Endothelial cell of umbilical vein (primary cell): ENCODE measurements around the gene SLC43A1. TPM values are rescaled to one million over a fixed set of nuclear protein-coding genes. Genes with fewer than 3 reads are reported as not detected.

Source experiments
- BruUV-seq: library from RNA; stranded (reverse); fragments of 400-500 nt; replicated peaks from 2 replicates; lab custom pipeline; 2021; lab: Mats Ljungman, UMichigan
- CTCF ChIA-PET: fragments of 300-600, 350-600 bp; sonication (Branson Sonifier 250); formaldehyde crosslinking; loops from one replicate; lab custom pipeline; 2021; ENCODE audit warnings: antibody characterized with exemption, inconsistent platforms; lab: Charles Lee
- POLR2A ChIA-PET: fragments of 300-600, 350-600 bp; sonication (Branson Sonifier 250); formaldehyde crosslinking; loops from one replicate; lab custom pipeline; 2021; ENCODE audit warnings: antibody characterized with exemption, inconsistent platforms; lab: Charles Lee
- DNase-seq: peaks from one replicate; pipeline ENCODE4 v3.0.0-alpha.2; 2011; ENCODE audit warnings: low read depth, low spot score
- FAIRE-seq: peaks from 2 replicates; lab custom pipeline; 2011; peaks lifted over from hg19 to GRCh38; lab: Jason Lieb, UNC
- H2AFZ ChIP-seq: 2 replicates; pipeline ENCODE4 v1.6.0; 2012; ENCODE audit warnings: low read depth, low read length, control low read depth, inconsistent platforms
- H3K27ac ChIP-seq: 2 replicates; pipeline ENCODE4 v1.5.1; 2011; ENCODE audit warnings: low read depth, mild to moderate bottlenecking, control low read depth, low read length, moderate library complexity; ENCODE audit not compliant: insufficient read depth
- H3K27me3 ChIP-seq, 2 experiments: 2 replicates each; pipeline versions ENCODE4 v1.6.0 to v1.6.1; 2011; ENCODE audit warnings: low read length in 2 of 2, mixed read lengths in 1 of 2; ENCODE audit not compliant: control insufficient read depth in 2 of 2, insufficient read depth in 2 of 2
- H3K36me3 ChIP-seq, 2 experiments: 2 replicates in 1 of 2; 3 replicates in 1 of 2; pipeline ENCODE4 v1.5.1; 2011; ENCODE audit warnings: low read length in 2 of 2, mild to moderate bottlenecking in 1 of 2, moderate library complexity in 1 of 2; ENCODE audit not compliant: control insufficient read depth in 2 of 2, insufficient read depth in 2 of 2; ENCODE audit errors: extremely low read depth in 1 of 2
- H3K4me1 ChIP-seq: 3 replicates; pipeline ENCODE4 v1.5.1; 2011; ENCODE audit warnings: mild to moderate bottlenecking, low read length; ENCODE audit not compliant: control insufficient read depth, insufficient read depth; ENCODE audit errors: extremely low read depth
- H3K4me2 ChIP-seq: 2 replicates; pipeline ENCODE4 v1.6.1; 2011; ENCODE audit warnings: low read length, control low read depth, mixed read lengths; ENCODE audit not compliant: insufficient read depth
- H3K4me3 ChIP-seq, 3 experiments: fragments of 200-600 bp in 1 of 3; sonication (generic), shearing (Covaris generic) in 1 of 3; replicated peaks in 1 of 3; 2 replicates each; pipeline ENCODE4 v1.5.1; 2011 to 2016; ENCODE audit warnings: control low read depth in 3 of 3, low read length in 3 of 3, mild to moderate bottlenecking in 2 of 3, inconsistent platforms in 1 of 3, low read depth in 1 of 3, moderate library complexity in 1 of 3; ENCODE audit not compliant: insufficient read depth in 1 of 3
- H3K79me2 ChIP-seq: 2 replicates; pipeline ENCODE4 v1.6.0; 2012; ENCODE audit warnings: low read length, inconsistent platforms; ENCODE audit not compliant: control insufficient read depth, insufficient read depth
- H3K9ac ChIP-seq: replicated peaks from 2 replicates; pipeline ENCODE3; 2011; ENCODE audit warnings: low read length, control low read depth; ENCODE audit not compliant: insufficient read depth; ENCODE audit errors: extremely low read depth
- H3K9me1 ChIP-seq: replicated peaks from 3 replicates; pipeline ENCODE4 v1.6.0; 2011; ENCODE audit warnings: mild to moderate bottlenecking, low read length; ENCODE audit not compliant: control insufficient read depth, insufficient read depth; ENCODE audit errors: extremely low read depth
- H3K9me3 ChIP-seq: replicated peaks from 2 replicates; pipeline ENCODE4 v1.5.1; 2012; ENCODE audit warnings: low read length, inconsistent platforms; ENCODE audit not compliant: control insufficient read depth, insufficient read depth
- H4K20me1 ChIP-seq: replicated peaks from 2 replicates; pipeline ENCODE3; 2011; ENCODE audit warnings: mild to moderate bottlenecking, low read length; ENCODE audit not compliant: control insufficient read depth, insufficient read depth; ENCODE audit errors: extremely low read depth
- EZH2 ChIP-seq: IDR thresholded peaks from 2 replicates; pipeline ENCODE4 v1.6.1; 2012; ENCODE audit warnings: borderline replicate concordance, low read depth, mild to moderate bottlenecking, moderate library complexity, low read length, inconsistent platforms; ENCODE audit not compliant: severe bottlenecking
- GATA2 ChIP-seq: IDR thresholded peaks from 2 replicates; pipeline ENCODE4 v1.7.0; 2011; ENCODE audit warnings: low read depth, mild to moderate bottlenecking, moderate library complexity, mixed read lengths, low read length; ENCODE audit not compliant: insufficient read length, insufficient read depth
- JUN ChIP-seq: IDR thresholded peaks from 2 replicates; pipeline ENCODE4 v1.6.1; 2011; ENCODE audit warnings: borderline replicate concordance, low read depth; ENCODE audit not compliant: insufficient read length, insufficient read depth
- MYC ChIP-seq: IDR thresholded peaks from one replicate; pipeline ENCODE4 v1.6.1; 2011; ENCODE audit warnings: mild to moderate bottlenecking, low read depth, low read length
- POLR2A ChIP-seq: IDR thresholded peaks from 2 replicates; pipeline ENCODE4 v1.6.1; 2012; ENCODE audit warnings: low read depth, mild to moderate bottlenecking, control low read depth, low read length
- dilution Hi-C: fragments of 300-500 bp; cut with MboI; formaldehyde crosslinking; loops from one replicate; pipeline ENCODE4 v1.15.0; 2019; ENCODE audit warnings: low sequenced_read_pairs; ENCODE audit not compliant: extremely low pct_ligation_motif_present
- intact Hi-C: fragments of 100-400 bp; cut with micrococcal nuclease; formaldehyde crosslinking; loops from one replicate; pipeline ENCODE4 v1.10.0; 2022
- polyA plus RNA-seq, 4 experiments: library from polyadenylated mRNA; depleted of rRNA in 3 of 4; stranded (reverse) in 3 of 4; unstranded in 1 of 4; fragments of >200 nt; gene quantifications; 2 replicates each; pipeline versions ENCODE4 v1.2.1 to v1.2.3, GENCODE V29; 2011 to 2012; ENCODE audit warnings: missing spikeins in 1 of 4
- total RNA-seq: library from RNA; stranded (reverse); gene quantifications from 2 replicates; pipeline ENCODE4 v1.2.3, GENCODE V29; 2021
- TF ChIP-seq, protein P1 (sequence below), 2 donors: IDR thresholded peaks; 1 replicate in 1 of 2; 2 replicates in 1 of 2; pipeline ENCODE4 v1.5.1; 2011; ENCODE audit warnings: low read length in 2 of 2, mild to moderate bottlenecking in 2 of 2, moderate library complexity in 2 of 2, control low read depth in 1 of 2, inconsistent platforms in 1 of 2, low read depth in 1 of 2; ENCODE audit not compliant: insufficient read depth in 1 of 2; ENCODE audit errors: extremely low read depth in 1 of 2

Gene SLC43A1
- total and polyA plus RNA-seq, 2 donors (not counting 3 experiments of a cell fraction or from before 2014, with no cell fraction given), result 13.7 to 19.5 TPM

DNA sequence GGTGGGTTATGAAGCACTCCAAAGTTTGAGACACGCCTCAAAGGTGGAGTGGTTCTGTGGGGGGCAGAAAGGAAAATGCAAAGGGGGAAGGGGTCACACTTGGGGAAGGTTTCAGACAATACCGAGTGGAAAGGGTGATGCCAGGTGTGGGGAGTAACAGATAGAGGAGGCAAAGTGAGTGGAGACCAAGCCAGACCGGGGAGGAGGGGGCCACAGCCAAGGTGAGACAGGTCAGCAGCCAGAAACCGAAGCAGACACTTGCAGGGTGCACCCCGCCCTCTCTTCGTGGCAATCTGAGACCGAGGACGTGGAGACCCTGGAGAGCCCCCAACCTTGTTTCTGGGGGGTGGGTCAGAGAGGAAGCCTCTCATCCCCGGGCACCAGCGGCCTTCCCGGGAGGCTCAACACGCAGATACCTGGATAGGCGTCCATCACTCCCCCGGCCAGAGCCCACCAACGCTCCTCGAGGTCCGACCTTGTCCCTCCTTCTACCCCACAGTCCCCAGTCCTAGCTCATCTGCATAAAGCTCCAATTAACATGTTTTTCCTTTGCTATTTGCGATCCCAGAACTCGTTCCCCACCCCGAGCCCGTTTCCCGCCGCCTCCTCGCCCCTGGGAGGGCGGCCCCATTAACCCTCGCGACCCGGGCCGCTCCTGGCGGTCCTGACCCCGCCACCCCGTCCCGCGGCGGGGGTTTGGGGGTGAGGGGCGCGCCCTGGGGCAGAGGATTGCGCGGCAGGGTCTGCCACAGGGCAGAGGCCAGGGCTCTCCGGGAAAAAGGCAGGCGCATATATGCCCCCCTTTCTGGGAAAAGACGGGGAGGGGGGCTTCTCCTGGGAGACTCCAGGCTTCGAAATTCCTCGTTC, 33.4 kb downstream of the SLC43A1 start:
- BruUV-seq, result no TSS peak
- no peaks in the 10 kb centered on the region for H3K79me2 ChIP-seq
- no peak for FAIRE-seq
- peaks cover 5 to 12% of the 10 kb centered on the region in 2 experiments for H3K27me3 ChIP-seq
- peak overlapping the region in 1 of 3 experiments; percentile 35 for H3K4me3 ChIP-seq
- no peak overlapping the region for H3K27ac ChIP-seq
- ChIA-PET POLR2A (no interaction called here), CTCF (interaction anchor here (0.5 to 9.9 kb wide), 12 partner anchors 9 to 158 kb away, joined by 3 to 152 read pairs (median 4); partner anchors contain the start of gene RTN4RL2)
- no peaks in the 10 kb centered on the region for H3K9me3 ChIP-seq
- TF ChIP-seq EZH2, result peak; percentile 69
- TF ChIP-seq, protein P1, sequence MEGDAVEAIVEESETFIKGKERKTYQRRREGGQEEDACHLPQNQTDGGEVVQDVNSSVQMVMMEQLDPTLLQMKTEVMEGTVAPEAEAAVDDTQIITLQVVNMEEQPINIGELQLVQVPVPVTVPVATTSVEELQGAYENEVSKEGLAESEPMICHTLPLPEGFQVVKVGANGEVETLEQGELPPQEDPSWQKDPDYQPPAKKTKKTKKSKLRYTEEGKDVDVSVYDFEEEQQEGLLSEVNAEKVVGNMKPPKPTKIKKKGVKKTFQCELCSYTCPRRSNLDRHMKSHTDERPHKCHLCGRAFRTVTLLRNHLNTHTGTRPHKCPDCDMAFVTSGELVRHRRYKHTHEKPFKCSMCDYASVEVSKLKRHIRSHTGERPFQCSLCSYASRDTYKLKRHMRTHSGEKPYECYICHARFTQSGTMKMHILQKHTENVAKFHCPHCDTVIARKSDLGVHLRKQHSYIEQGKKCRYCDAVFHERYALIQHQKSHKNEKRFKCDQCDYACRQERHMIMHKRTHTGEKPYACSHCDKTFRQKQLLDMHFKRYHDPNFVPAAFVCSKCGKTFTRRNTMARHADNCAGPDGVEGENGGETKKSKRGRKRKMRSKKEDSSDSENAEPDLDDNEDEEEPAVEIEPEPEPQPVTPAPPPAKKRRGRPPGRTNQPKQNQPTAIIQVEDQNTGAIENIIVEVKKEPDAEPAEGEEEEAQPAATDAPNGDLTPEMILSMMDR (IDR thresholded peaks at IDR 0.05; ENCODE audit: extremely low read depth in 1 of 2, insufficient read depth in 1 of 2, low read depth in 1 of 2, low read length in 2 of 2), result no peak
- H3K4me1 ChIP-seq, result peaks cover 3% of the 10 kb centered on the region
- H3K36me3 ChIP-seq, result no peaks in the 10 kb centered on the region
- H3K4me2 ChIP-seq, result no peak overlapping the region
- no peaks in the 10 kb centered on the region for H4K20me1 ChIP-seq
- H3K9ac ChIP-seq, result no peak overlapping the region
- no peaks in the 10 kb centered on the region for H3K9me1 ChIP-seq
- no peak overlapping the region for H2AFZ ChIP-seq
- dilution Hi-C loops (no loop called here), intact Hi-C loops (no loop called here)
- no peak for DNase-seq

DNA sequence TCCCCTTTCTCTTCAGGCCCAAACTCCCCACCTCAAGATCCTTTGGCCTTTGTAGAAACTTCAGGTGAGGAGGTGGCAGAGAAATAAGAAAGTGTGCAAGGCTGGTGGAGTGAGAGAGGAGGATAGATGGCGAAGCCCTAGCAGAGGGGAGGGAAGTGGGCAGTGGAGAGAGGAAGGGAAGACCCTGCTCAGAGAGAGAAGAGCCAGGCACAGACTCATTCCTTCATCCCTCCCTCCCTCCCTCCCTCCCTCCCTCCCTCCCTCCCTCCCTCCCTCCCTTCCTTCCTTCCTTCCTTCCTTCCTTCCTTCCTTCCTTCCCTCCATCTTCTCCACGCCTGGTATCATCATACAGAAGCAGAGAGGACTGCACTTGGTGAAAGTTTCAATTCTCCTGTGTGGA, 34.2 kb downstream of the SLC43A1 start:
- Histone ChIP-seq H3K4me3 (no peak overlapping the region), H3K4me2 (no peak overlapping the region), H3K36me3 (no peaks in the 10 kb centered on the region), H3K4me1 (peaks cover 9% of the 10 kb centered on the region), H3K9me1 (no peaks in the 10 kb centered on the region), H3K79me2 (no peaks in the 10 kb centered on the region), H3K9me3 (no peaks in the 10 kb centered on the region), H3K9ac (no peak overlapping the region), H3K27ac (no peak overlapping the region), H4K20me1 (no peaks in the 10 kb centered on the region), H3K27me3 (peaks cover 6 to 21% of the 10 kb centered on the region in 2 experiments), H2AFZ (no peak overlapping the region)
- intact Hi-C loops (no loop called here), dilution Hi-C loops (no loop called here)
- TF ChIP-seq JUN (no peak), POLR2A (no peak), MYC (no peak), GATA2 (no peak)
- ChIA-PET CTCF (interaction anchor here (1.3 to 9.9 kb wide), 6 partner anchors 12 to 135 kb away, joined by 3 to 152 read pairs (median 30); partner anchors contain the start of gene RTN4RL2), POLR2A (no interaction called here)
- FAIRE-seq (no peak), DNase-seq (no peak)
- no TSS peak for BruUV-seq
